SU-DHL-6 (cell line): Measurements from ENCODE around the gene ADPRHL1.

ENCODE experiments used
- H2AFZ ChIP-seq: fragments of 200-600 bp; sonication (generic); 2 replicates; pipeline ENCODE4 v1.6.1; 2014; ENCODE audit warnings: low read depth, mild to moderate bottlenecking, moderate library complexity, mixed read lengths, antibody characterized with exemption, low read length; ENCODE audit not compliant: severe bottlenecking
- H3F3A ChIP-seq: fragments of 200-600 bp; shearing (Covaris generic); 2 replicates; pipeline ENCODE4 v1.6.0; 2016; ENCODE audit warnings: antibody characterized with exemption, mild to moderate bottlenecking; ENCODE audit not compliant: insufficient read depth
- H3K27ac ChIP-seq: fragments of 200-600 bp; sonication (generic); 2 replicates; pipeline ENCODE4 v1.5.1; 2016; ENCODE audit warnings: low read depth, mild to moderate bottlenecking, low read length, moderate library complexity, mixed read lengths
- H3K27me3 ChIP-seq: fragments of 200-600 bp; sonication (generic), shearing (Covaris generic); 2 replicates; pipeline ENCODE4 v1.6.0; 2014; ENCODE audit warnings: mild to moderate bottlenecking, low read length
- H3K36me3 ChIP-seq: fragments of 200-600 bp; sonication (generic); 2 replicates; pipeline ENCODE4 v1.6.1; 2014; ENCODE audit warnings: mild to moderate bottlenecking, low read length, mixed read lengths
- H3K4me2 ChIP-seq: fragments of 300-600, 200-600 bp; shearing (Covaris generic), sonication (generic); 2 replicates; pipeline ENCODE4 v1.6.0; 2014; ENCODE audit warnings: low read length, low read depth, mild to moderate bottlenecking; ENCODE audit not compliant: poor library complexity, severe bottlenecking
- H3K4me3 ChIP-seq: fragments of 200-600 bp; sonication (generic); 2 replicates; pipeline ENCODE4 v1.5.1; 2014; ENCODE audit warnings: antibody characterized with exemption, low read length, mild to moderate bottlenecking, mixed read lengths; ENCODE audit not compliant: insufficient read depth, poor library complexity, severe bottlenecking
- H3K79me2 ChIP-seq: fragments of 200-600 bp; sonication (generic); 2 replicates; pipeline ENCODE4 v1.6.1; 2014; ENCODE audit warnings: mild to moderate bottlenecking, low read length, moderate library complexity; ENCODE audit not compliant: insufficient read depth
- H3K9ac ChIP-seq: fragments of 200-600 bp; sonication (generic); 2 replicates; pipeline ENCODE4 v1.7.0; 2014; ENCODE audit warnings: mild to moderate bottlenecking, low read length
- H3K9me2 ChIP-seq: fragments of 200-600 bp; sonication (generic); replicated peaks from 2 replicates; pipeline ENCODE4 v1.6.1; 2014; ENCODE audit warnings: low read length; ENCODE audit not compliant: insufficient read depth
- H3K9me3 ChIP-seq: fragments of 200-600 bp; sonication (generic); 2 replicates; pipeline ENCODE4 v1.6.1; 2014; ENCODE audit warnings: low read length, mixed read lengths; ENCODE audit not compliant: insufficient read depth
- H4K20me1 ChIP-seq: fragments of 200-600 bp; sonication (generic); 2 replicates; pipeline ENCODE4 v1.6.1; 2014; ENCODE audit warnings: low read depth, mild to moderate bottlenecking, antibody characterized with exemption, low read length, moderate library complexity, mixed read lengths
- EZH2phosphoT487 ChIP-seq: fragments of 200-600 bp; sonication (generic), shearing (Covaris generic); conservative IDR thresholded peaks from 2 replicates; pipeline ENCODE4 v1.6.1; 2018; ENCODE audit warnings: mild to moderate bottlenecking, antibody characterized with exemption, low read length, moderate library complexity, mixed read lengths
- TF ChIP-seq, protein P1 (sequence below): fragments of 200-600 bp; sonication (generic); IDR thresholded peaks from one replicate; pipeline ENCODE4 v1.5.1; 2017; ENCODE audit warnings: antibody characterized with exemption, mild to moderate bottlenecking, low read length, moderate library complexity; ENCODE audit not compliant: insufficient read depth, poor library complexity, severe bottlenecking

The ADPRHL1 gene

DNA sequence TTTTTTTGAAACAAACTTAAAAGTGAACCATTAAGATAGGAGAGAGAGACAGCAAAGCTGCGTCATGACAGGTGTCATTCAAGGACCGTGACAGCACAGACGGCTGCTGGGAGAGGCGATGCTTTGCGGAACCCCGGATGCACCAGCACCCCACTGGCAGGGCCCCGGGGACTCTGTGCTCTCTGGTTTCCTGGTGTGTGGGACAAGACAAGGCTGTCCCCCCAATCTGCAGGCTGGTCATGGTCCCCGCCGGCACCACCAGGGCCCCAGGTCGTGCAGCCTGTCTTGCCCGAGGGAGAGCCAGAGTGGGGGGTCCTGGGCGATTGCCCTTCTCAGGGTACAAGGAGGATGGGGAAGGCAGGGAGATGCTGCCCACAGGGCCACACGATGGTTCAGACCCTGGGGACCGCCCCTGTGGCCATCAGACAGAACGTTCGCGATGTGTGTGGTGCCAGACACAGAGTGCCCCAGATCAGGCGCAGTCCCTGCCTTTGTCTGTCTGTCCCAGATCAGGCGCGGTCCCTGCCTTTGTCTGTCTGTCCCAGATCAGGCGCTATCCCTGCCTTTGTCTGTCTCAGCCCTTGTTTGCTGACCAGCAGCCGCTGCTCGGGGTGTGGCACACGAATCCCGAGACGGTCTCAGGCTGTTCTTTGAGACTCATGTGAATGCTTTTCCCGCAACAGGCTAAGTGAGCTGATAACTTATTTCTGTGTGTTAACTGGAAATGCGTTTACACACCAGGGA is 36.1 kb downstream of the ADPRHL1 start:
- no peak overlapping the region for H3K4me2 ChIP-seq
- no peak overlapping the region for H3K9ac ChIP-seq
- no peaks in the 10 kb centered on the region for H4K20me1 ChIP-seq
- TF ChIP-seq, protein P1, sequence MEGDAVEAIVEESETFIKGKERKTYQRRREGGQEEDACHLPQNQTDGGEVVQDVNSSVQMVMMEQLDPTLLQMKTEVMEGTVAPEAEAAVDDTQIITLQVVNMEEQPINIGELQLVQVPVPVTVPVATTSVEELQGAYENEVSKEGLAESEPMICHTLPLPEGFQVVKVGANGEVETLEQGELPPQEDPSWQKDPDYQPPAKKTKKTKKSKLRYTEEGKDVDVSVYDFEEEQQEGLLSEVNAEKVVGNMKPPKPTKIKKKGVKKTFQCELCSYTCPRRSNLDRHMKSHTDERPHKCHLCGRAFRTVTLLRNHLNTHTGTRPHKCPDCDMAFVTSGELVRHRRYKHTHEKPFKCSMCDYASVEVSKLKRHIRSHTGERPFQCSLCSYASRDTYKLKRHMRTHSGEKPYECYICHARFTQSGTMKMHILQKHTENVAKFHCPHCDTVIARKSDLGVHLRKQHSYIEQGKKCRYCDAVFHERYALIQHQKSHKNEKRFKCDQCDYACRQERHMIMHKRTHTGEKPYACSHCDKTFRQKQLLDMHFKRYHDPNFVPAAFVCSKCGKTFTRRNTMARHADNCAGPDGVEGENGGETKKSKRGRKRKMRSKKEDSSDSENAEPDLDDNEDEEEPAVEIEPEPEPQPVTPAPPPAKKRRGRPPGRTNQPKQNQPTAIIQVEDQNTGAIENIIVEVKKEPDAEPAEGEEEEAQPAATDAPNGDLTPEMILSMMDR = no peak
- TF ChIP-seq EZH2phosphoT487 = no peak
- no peak overlapping the region for H3K27ac ChIP-seq
- no peaks in the 10 kb centered on the region for H3K9me3 ChIP-seq
- H3K79me2 ChIP-seq = no peaks in the 10 kb centered on the region
- H2AFZ ChIP-seq = no peak overlapping the region
- no peaks in the 10 kb centered on the region for H3F3A ChIP-seq
- H3K36me3 ChIP-seq = no peaks in the 10 kb centered on the region
- no peaks in the 10 kb centered on the region for H3K9me2 ChIP-seq
- no peaks in the 10 kb centered on the region for H3K27me3 ChIP-seq
- H3K4me3 ChIP-seq = no peak overlapping the region

DNA sequence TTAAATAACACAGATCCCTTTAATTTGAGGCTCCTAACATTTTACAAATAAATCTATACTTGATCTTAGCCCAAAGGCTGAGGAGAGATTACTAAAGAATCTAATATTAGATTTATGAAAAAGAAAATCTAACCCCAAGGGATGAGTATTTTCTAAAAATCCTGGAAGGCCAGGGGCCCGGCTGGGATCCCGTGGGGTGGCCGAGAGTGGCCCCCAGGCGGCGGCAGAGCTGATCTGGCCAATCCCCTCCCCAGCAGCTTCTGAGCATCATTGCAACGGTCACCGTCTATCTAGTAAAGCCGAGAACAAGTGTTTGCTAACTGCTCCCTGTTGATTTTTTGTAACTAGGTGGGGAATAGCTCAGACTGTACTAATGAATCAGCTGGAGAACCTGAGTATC is 37.5 kb downstream of the ADPRHL1 start:
- no peak for TF ChIP-seq EZH2phosphoT487
- Histone ChIP-seq H4K20me1 (no peaks in the 10 kb centered on the region), H3K4me3 (no peak overlapping the region), H3K79me2 (no peaks in the 10 kb centered on the region), H3K36me3 (no peaks in the 10 kb centered on the region), H3K9ac (no peak overlapping the region), H3K9me2 (no peaks in the 10 kb centered on the region), H3F3A (no peaks in the 10 kb centered on the region), H2AFZ (no peak overlapping the region), H3K4me2 (no peak overlapping the region), H3K9me3 (no peaks in the 10 kb centered on the region), H3K27me3 (no peaks in the 10 kb centered on the region), H3K27ac (no peak overlapping the region)

DNA sequence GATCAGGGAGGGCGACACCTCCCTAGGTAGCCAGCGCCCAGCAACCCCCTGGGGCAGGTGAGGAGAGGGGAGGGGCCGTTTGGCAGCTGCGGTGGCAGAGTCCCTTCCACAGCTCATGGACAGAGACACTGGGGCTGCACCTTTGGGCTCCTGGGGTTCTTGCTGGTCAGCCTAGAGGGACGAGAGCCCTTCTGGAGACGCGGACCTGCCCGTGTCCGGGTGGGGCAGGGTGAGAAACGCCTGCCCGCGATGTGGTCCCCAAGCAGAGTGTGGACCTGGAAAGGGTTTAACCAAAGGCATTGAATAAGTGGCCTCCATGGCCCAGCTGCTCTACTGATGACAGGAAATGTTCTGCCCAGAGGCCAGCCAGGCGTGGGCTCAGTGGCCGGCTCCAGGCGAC is 38.3 kb downstream of the ADPRHL1 start:
- H3K36me3 ChIP-seq = no peaks in the 10 kb centered on the region
- H3K4me3 ChIP-seq = no peak overlapping the region
- no peak overlapping the region for H3K27ac ChIP-seq
- H3K79me2 ChIP-seq = no peaks in the 10 kb centered on the region
- H3F3A ChIP-seq = no peaks in the 10 kb centered on the region
- H3K9me2 ChIP-seq = no peaks in the 10 kb centered on the region
- TF ChIP-seq, protein P1 = no peak
- no peak for TF ChIP-seq EZH2phosphoT487
- no peaks in the 10 kb centered on the region for H3K27me3 ChIP-seq
- H4K20me1 ChIP-seq = no peaks in the 10 kb centered on the region
- no peak overlapping the region for H3K9ac ChIP-seq
- H3K4me2 ChIP-seq = no peak overlapping the region
- no peak overlapping the region for H2AFZ ChIP-seq
- no peaks in the 10 kb centered on the region for H3K9me3 ChIP-seq

DNA sequence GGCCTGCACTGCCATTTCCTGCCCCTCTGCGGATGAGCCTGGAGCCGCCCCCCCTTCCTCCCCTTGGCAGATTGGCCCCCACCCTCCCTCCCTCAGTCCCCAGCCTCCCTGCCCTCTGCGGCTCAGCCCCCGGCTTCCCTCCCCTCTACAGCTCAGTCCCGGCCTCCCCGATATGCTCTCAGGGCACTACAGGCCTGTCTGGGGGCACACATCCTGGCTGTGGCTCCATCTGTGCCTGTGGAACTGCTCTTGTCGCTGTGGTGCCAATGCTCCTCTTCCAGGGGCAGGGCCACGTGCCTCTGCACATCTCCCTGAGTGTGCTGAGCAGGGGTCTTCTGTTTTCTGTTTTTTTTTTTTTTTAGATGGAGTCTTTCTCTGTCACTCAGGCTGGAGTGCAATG is 39.0 kb downstream of the ADPRHL1 start:
- Histone ChIP-seq H3K4me3 (no peak overlapping the region), H2AFZ (no peak overlapping the region), H3K27me3 (no peaks in the 10 kb centered on the region), H3K4me2 (no peak overlapping the region), H4K20me1 (no peaks in the 10 kb centered on the region), H3K79me2 (no peaks in the 10 kb centered on the region), H3K9ac (no peak overlapping the region), H3K36me3 (no peaks in the 10 kb centered on the region), H3K9me2 (no peaks in the 10 kb centered on the region), H3K27ac (no peak overlapping the region), H3K9me3 (no peaks in the 10 kb centered on the region), H3F3A (no peaks in the 10 kb centered on the region)
- TF ChIP-seq, protein P1 = no peak
- TF ChIP-seq EZH2phosphoT487 = no peak
